ENCODE measurements around the gene PLCB1. TPM values are rescaled to one million over a fixed set of nuclear protein-coding genes. Genes with fewer than 3 reads are reported as not detected.

The PLCB1 gene
- total and polyA plus RNA-seq, 2 donors (not counting 1 experiment from before 2014, with no cell fraction given), result 13.4 to 23.3 TPM

- Histone ChIP-seq H3K27ac (ENCODE audit: insufficient read depth, low read length) (no peak overlapping the region), H3K27me3 (ENCODE audit: control insufficient read depth, insufficient read depth, low read length) (no peaks in the 10 kb centered on the region), H3K36me3 (ENCODE audit: control insufficient read depth, insufficient read depth, low read length) (no peaks in the 10 kb centered on the region), H3K9me3 (ENCODE audit: control insufficient read depth, insufficient read depth, low read depth, low read length) (no peaks in the 10 kb centered on the region), H3K4me3 (replicated peaks in 1 of 4; ENCODE audit: control extremely low read depth in 1 of 4, insufficient read depth in 1 of 4, low read depth in 3 of 4, low read length in 4 of 4) (no peak overlapping the region), H3K4me1 (ENCODE audit: control insufficient read depth, extremely low read depth, insufficient read depth, low read length) (no peaks in the 10 kb centered on the region), H3K4me2 (ENCODE audit: extremely low read depth, insufficient read depth, low read length) (no peak overlapping the region), H3K9ac (ENCODE audit: insufficient read depth, low read length) (no peak overlapping the region), H3K79me2 (ENCODE audit: control insufficient read depth, insufficient read depth, low read length) (no peaks in the 10 kb centered on the region), H4K20me1 (ENCODE audit: control insufficient read depth, extremely low read depth, insufficient read depth, low read length) (no peaks in the 10 kb centered on the region), H2AFZ (ENCODE audit: low read length) (no peak overlapping the region)
- no peak for DNase-seq (ENCODE audit: low read depth in 2 of 2)
- TF ChIP-seq EZH2 (IDR thresholded peaks at IDR 0.05; ENCODE audit: low read length, missing control alignments) (no peak), CTCF (conservative IDR thresholded peaks at IDR 0.05 in 1 of 2, IDR thresholded peaks at IDR 0.05 in 1 of 2; ENCODE audit: low read depth in 1 of 2, low read length in 2 of 2) (no peak)
Observed at GRCh38 chr20:8175741-8176675, 43.9 kb downstream of the PLCB1 start.

- Histone ChIP-seq H4K20me1 (ENCODE audit: control insufficient read depth, extremely low read depth, insufficient read depth, low read length) (no peaks in the 10 kb centered on the region), H3K4me3 (replicated peaks in 1 of 4; ENCODE audit: control extremely low read depth in 1 of 4, insufficient read depth in 1 of 4, low read depth in 3 of 4, low read length in 4 of 4) (no peak overlapping the region), H3K36me3 (ENCODE audit: control insufficient read depth, insufficient read depth, low read length) (no peaks in the 10 kb centered on the region), H3K27me3 (ENCODE audit: control insufficient read depth, insufficient read depth, low read length) (no peaks in the 10 kb centered on the region), H2AFZ (ENCODE audit: low read length) (no peak overlapping the region), H3K4me2 (ENCODE audit: extremely low read depth, insufficient read depth, low read length) (no peak overlapping the region), H3K79me2 (ENCODE audit: control insufficient read depth, insufficient read depth, low read length) (peaks cover 2% of the 10 kb centered on the region), H3K9ac (ENCODE audit: insufficient read depth, low read length) (no peak overlapping the region), H3K4me1 (ENCODE audit: control insufficient read depth, extremely low read depth, insufficient read depth, low read length) (peaks cover 2% of the 10 kb centered on the region), H3K27ac (ENCODE audit: insufficient read depth, low read length) (no peak overlapping the region), H3K9me3 (ENCODE audit: control insufficient read depth, insufficient read depth, low read depth, low read length) (no peaks in the 10 kb centered on the region)
- DNase-seq (ENCODE audit: low read depth in 2 of 2), result peak in 1 of 2 donors; percentile 32
- TF ChIP-seq CTCF (conservative IDR thresholded peaks at IDR 0.05 in 1 of 2, IDR thresholded peaks at IDR 0.05 in 1 of 2; ENCODE audit: low read depth in 1 of 2, low read length in 2 of 2), result no peak
- TF ChIP-seq EZH2 (IDR thresholded peaks at IDR 0.05; ENCODE audit: low read length, missing control alignments), result no peak
Observed at GRCh38 chr20:8183526-8183925, 51.5 kb downstream of the PLCB1 start.

GRCh38 chr20:8187740-8188139 lies 55.7 kb downstream of the PLCB1 start:
- TF ChIP-seq CTCF (conservative IDR thresholded peaks at IDR 0.05 in 1 of 2, IDR thresholded peaks at IDR 0.05 in 1 of 2; ENCODE audit: low read depth in 1 of 2, low read length in 2 of 2), result no peak
- TF ChIP-seq EZH2 (IDR thresholded peaks at IDR 0.05; ENCODE audit: low read length, missing control alignments), result no peak
- Histone ChIP-seq H3K4me1 (ENCODE audit: control insufficient read depth, extremely low read depth, insufficient read depth, low read length) (peaks cover 2% of the 10 kb centered on the region), H3K27ac (ENCODE audit: insufficient read depth, low read length) (no peak overlapping the region), H2AFZ (ENCODE audit: low read length) (no peak overlapping the region), H4K20me1 (ENCODE audit: control insufficient read depth, extremely low read depth, insufficient read depth, low read length) (no peaks in the 10 kb centered on the region), H3K36me3 (ENCODE audit: control insufficient read depth, insufficient read depth, low read length) (no peaks in the 10 kb centered on the region), H3K4me2 (ENCODE audit: extremely low read depth, insufficient read depth, low read length) (no peak overlapping the region), H3K27me3 (ENCODE audit: control insufficient read depth, insufficient read depth, low read length) (no peaks in the 10 kb centered on the region), H3K9me3 (ENCODE audit: control insufficient read depth, insufficient read depth, low read depth, low read length) (no peaks in the 10 kb centered on the region), H3K9ac (ENCODE audit: insufficient read depth, low read length) (no peak overlapping the region), H3K79me2 (ENCODE audit: control insufficient read depth, insufficient read depth, low read length) (peaks cover 2% of the 10 kb centered on the region), H3K4me3 (replicated peaks in 1 of 4; ENCODE audit: control extremely low read depth in 1 of 4, insufficient read depth in 1 of 4, low read depth in 3 of 4, low read length in 4 of 4) (no peak overlapping the region)
- DNase-seq (ENCODE audit: low read depth in 2 of 2), result peak; percentile 8 to 56
